Spleen (tissue), 11 donors: ENCODE measurements around the gene PRPSAP1. TPM values are rescaled to one million over a fixed set of nuclear protein-coding genes. Genes with fewer than 3 reads are reported as not detected.

ENCODE experiments used
- DNase-seq: peaks from one replicate; pipeline ENCODE4 v3.0.0-alpha.2; 2020
- H3K27ac ChIP-seq, 8 donors: fragments of 200-600 bp; sonication (generic) in 7 of 8; 1 replicate in 4 of 8; 2 replicates in 4 of 8; pipeline versions ENCODE4 v1.5.0 to v1.8.0; 2016 to 2021; ENCODE audit warnings: inconsistent platforms in 4 of 8, mild to moderate bottlenecking in 4 of 8, moderate library complexity in 1 of 8
- H3K27me3 ChIP-seq, 7 donors: fragments of 200-600 bp; sonication (generic) in 6 of 7; replicated peaks in 1 of 7; 1 replicate in 4 of 7; 2 replicates in 3 of 7; pipeline versions ENCODE4 v1.5.0 to v1.8.0; 2016 to 2021; ENCODE audit warnings: inconsistent platforms in 3 of 7, mild to moderate bottlenecking in 1 of 7
- H3K36me3 ChIP-seq, 6 donors: fragments of 200-600 bp; sonication (generic) in 5 of 6; 1 replicate in 4 of 6; 2 replicates in 2 of 6; pipeline versions ENCODE4 v1.5.0 to v1.8.0; 2016 to 2021; ENCODE audit warnings: inconsistent platforms in 2 of 6
- H3K4me1 ChIP-seq, 6 donors: fragments of 200-600 bp; sonication (generic) in 5 of 6; 1 replicate in 3 of 6; 2 replicates in 3 of 6; pipeline versions ENCODE4 v1.5.0 to v1.8.0; 2016 to 2021; ENCODE audit warnings: inconsistent platforms in 3 of 6
- H3K4me3 ChIP-seq, 8 donors: fragments of 200-600 bp; sonication (generic) in 7 of 8; 1 replicate in 4 of 8; 2 replicates in 4 of 8; pipeline versions ENCODE4 v1.5.0 to v1.8.0; 2016 to 2021; ENCODE audit warnings: inconsistent platforms in 4 of 8, mild to moderate bottlenecking in 4 of 8, moderate library complexity in 2 of 8
- H3K9me3 ChIP-seq, 8 donors: fragments of 200-600 bp; sonication (generic) in 7 of 8; 1 replicate in 4 of 8; 2 replicates in 4 of 8; pipeline versions ENCODE4 v1.5.0 to v1.8.0; 2016 to 2021; ENCODE audit warnings: inconsistent platforms in 4 of 8
- CTCF ChIP-seq, 11 experiments: fragments of 200-600 bp in 7 of 11; fragments of 450-650 bp in 4 of 11; sonication (generic) in 4 of 11; IDR thresholded peaks in 8 of 11; conservative IDR thresholded peaks in 3 of 11; 1 replicate in 7 of 11; 2 replicates in 4 of 11; pipeline versions ENCODE4 v1.4.0 to v1.8.0; 2016 to 2021; ENCODE audit warnings: antibody characterized with exemption in 11 of 11, inconsistent platforms in 4 of 11, mild to moderate bottlenecking in 1 of 11
- POLR2A ChIP-seq, 3 donors: fragments of 450-650 bp; IDR thresholded peaks; one replicate each; pipeline ENCODE4 v1.5.1; 2017; ENCODE audit warnings: antibody characterized with exemption in 3 of 3, mild to moderate bottlenecking in 1 of 3
- POLR2AphosphoS5 ChIP-seq, 3 donors: sonication (generic); formaldehyde crosslinking; IDR thresholded peaks; one replicate each; pipeline ENCODE4 v1.5.1; 2017; ENCODE audit warnings: antibody characterized with exemption in 3 of 3
- WGBS, 5 donors: extraction: QIAGEN DNeasy Blood & Tissue Kit in 3 of 5; methylation state at CpG; one replicate each; pipeline versions ENCODE4 v1.1.5 to v1.1.7; 2013 to 2018; 5-methylcytosine and 5-hydroxymethylcytosine counted together
- intact Hi-C: fragments of 100-400 bp; cut with DNase I; formaldehyde crosslinking; loops from one replicate; pipeline ENCODE4 v1.15.0; 2023; ENCODE audit warnings: low total_unique reads
- polyA plus RNA-seq, 3 donors: library from polyadenylated mRNA; stranded (reverse); fragments of 200-250 nt; gene quantifications; one replicate each; pipeline ENCODE4 v1.2.1, GENCODE V29; 2013
- total RNA-seq, 7 donors: library from RNA; depleted of rRNA in 3 of 7; stranded (reverse); fragments of >200 nt in 3 of 7; fragmentation: NEBNext Ultra II Directional in 4 of 7; extraction: Animal tissue kit (Norgen Biotek cat#: 25700) in 4 of 7; gene quantifications; one replicate each; pipeline versions ENCODE4 v1.1.0 to v1.2.1, GENCODE V29; 2016 to 2021
- donor health status: healthy with polysubstance abuse.
- donor health status: DM: no; HTN: no; CAD: no; lungs with moderate emphysema.
- donor health status: DM: no; HTN: no; CAD: no.
- donor health status: Bipolar disorder and iron deficiency.
- donor health status: healthy.
- donor health status: DM: no; HTN: no; CAD: no.
- donor health status: DM: yes; HTN: yes; CAD: no.

The PRPSAP1 gene
- total and polyA plus RNA-seq, 10 donors = 17.5 to 54.1 (median 35.8) TPM

GRCh38 chr17:76336756-76337412 lies 16.8 kb downstream of the PRPSAP1 start:
- peaks cover 0 to 27% (median 5%) of the 10 kb centered on the region in 6 donors for H3K36me3 ChIP-seq
- H3K4me3 ChIP-seq = no peak overlapping the region
- no peaks in the 10 kb centered on the region for H3K27me3 ChIP-seq
- peaks cover 0 to 4% (median 0%) of the 10 kb centered on the region in 6 donors for H3K4me1 ChIP-seq
- intact Hi-C loops = no loop called here
- DNase-seq = no peak
- WGBS, 5 donors = 92 to 94% (median 93%) methylated on average over 7 of the region's 7 CpGs
- H3K27ac ChIP-seq = no peak overlapping the region
- no peak for TF ChIP-seq POLR2AphosphoS5 (IDR thresholded peaks at IDR 0.05)
- no peak for TF ChIP-seq POLR2A (IDR thresholded peaks at IDR 0.05)
- no peak for TF ChIP-seq CTCF (IDR thresholded peaks at IDR 0.05 in 8 of 11, conservative IDR thresholded peaks at IDR 0.05 in 3 of 11)
- H3K9me3 ChIP-seq = no peaks in the 10 kb centered on the region

- Histone ChIP-seq H3K27ac (no peak overlapping the region), H3K36me3 (peaks cover 0 to 27% (median 7%) of the 10 kb centered on the region in 6 donors), H3K4me1 (peaks cover 0 to 4% (median 0%) of the 10 kb centered on the region in 6 donors), H3K9me3 (no peaks in the 10 kb centered on the region), H3K4me3 (no peak overlapping the region), H3K27me3 (no peaks in the 10 kb centered on the region)
- no peak for DNase-seq
- intact Hi-C loops = no loop called here
- TF ChIP-seq CTCF (IDR thresholded peaks at IDR 0.05 in 8 of 11, conservative IDR thresholded peaks at IDR 0.05 in 3 of 11) (no peak), POLR2AphosphoS5 (IDR thresholded peaks at IDR 0.05) (no peak), POLR2A (IDR thresholded peaks at IDR 0.05) (no peak)
- 92 to 98% (median 96%) methylated on average over 9 of the region's 9 CpGs for WGBS, 5 donors
Observed at GRCh38 chr17:76335716-76336381, 17.9 kb downstream of the PRPSAP1 start.

- peaks cover 0 to 35% (median 23%) of the 10 kb centered on the region in 6 donors for H3K36me3 ChIP-seq
- H3K9me3 ChIP-seq = no peaks in the 10 kb centered on the region
- WGBS, 5 donors = 73 to 86% (median 84%) methylated on average over 11 of the region's 11 CpGs
- no peak overlapping the region for H3K4me3 ChIP-seq
- TF ChIP-seq POLR2AphosphoS5 (IDR thresholded peaks at IDR 0.05) (no peak), CTCF (IDR thresholded peaks at IDR 0.05 in 8 of 11, conservative IDR thresholded peaks at IDR 0.05 in 3 of 11) (no peak), POLR2A (IDR thresholded peaks at IDR 0.05) (no peak)
- DNase-seq = peak; percentile 16
- H3K27ac ChIP-seq = no peak overlapping the region
- peaks cover 0 to 4% (median 0%) of the 10 kb centered on the region in 6 donors for H3K4me1 ChIP-seq
- intact Hi-C loops = no loop called here
- no peaks in the 10 kb centered on the region for H3K27me3 ChIP-seq
Observed at GRCh38 chr17:76333673-76334505, 19.8 kb downstream of the PRPSAP1 start.
